Measurements from ENCODE around the gene MAML1. TPM values are rescaled to one million over a fixed set of nuclear protein-coding genes. Genes with fewer than 3 reads are reported as not detected.

The MAML1 gene
- total and polyA plus RNA-seq, 2 donors, result 10.5 to 13.3 TPM

DNA sequence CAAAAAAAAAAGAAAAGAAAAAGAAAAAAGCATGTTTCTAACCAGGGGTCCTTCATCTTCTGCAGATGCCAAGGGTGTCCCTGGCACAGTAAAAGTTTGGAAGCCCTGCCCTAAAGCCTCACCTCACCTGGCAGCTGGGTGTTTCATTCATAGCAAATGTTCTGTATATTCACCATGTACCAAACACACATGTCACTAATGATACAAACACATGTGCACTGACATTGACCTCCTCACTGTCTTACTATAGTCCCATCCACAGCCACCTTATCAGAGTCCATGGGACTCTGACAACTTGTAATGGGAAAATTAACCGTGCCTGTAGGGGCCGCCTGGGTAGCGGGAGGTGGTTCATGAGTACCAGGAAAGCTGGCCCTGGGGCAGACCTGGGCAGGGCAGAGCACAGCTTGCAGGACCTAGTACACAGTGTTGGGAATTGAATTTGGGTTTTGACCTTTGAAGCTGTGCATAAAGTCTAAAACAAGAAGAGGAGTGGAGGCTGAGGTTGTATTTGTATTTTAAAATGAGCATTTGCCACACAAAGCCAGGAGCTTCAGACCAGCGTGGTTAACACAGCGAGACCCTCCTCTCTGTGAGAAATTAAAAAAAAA lies 80.5 kb downstream of the MAML1 start:
- Histone ChIP-seq H3K4me3 (ENCODE audit: low read length in 2 of 2) (no peak overlapping the region), H3K4me1 (ENCODE audit: control insufficient read depth in 2 of 2, insufficient read depth in 2 of 2, low read length in 2 of 2) (peaks cover 0 to 4% of the 10 kb centered on the region in 2 donors), H3K27ac (ENCODE audit: low read depth in 1 of 2, low read length in 1 of 2) (no peak overlapping the region), H3K36me3 (ENCODE audit: control insufficient read depth in 2 of 2, insufficient read depth in 2 of 2, low read length in 1 of 2) (peaks cover 12 to 21% of the 10 kb centered on the region in 2 donors), H3K27me3 (ENCODE audit: control insufficient read depth in 2 of 2, insufficient read depth in 1 of 2, low read length in 1 of 2) (peaks cover 14 to 27% of the 10 kb centered on the region in 2 donors), H3K9me3 (ENCODE audit: control insufficient read depth in 2 of 2, insufficient read depth in 1 of 2, low read length in 1 of 2) (peaks cover 0 to 5% of the 10 kb centered on the region in 2 donors)
- WGBS, result 97% methylated on average over 5 of the region's 5 CpGs
- no peak for DNase-seq (ENCODE audit: low read depth in 6 of 9, low spot score in 9 of 9)

GRCh38 chr5:179814090-179814489 lies 81.5 kb downstream of the MAML1 start:
- H3K4me1 ChIP-seq (ENCODE audit: control insufficient read depth in 2 of 2, insufficient read depth in 2 of 2, low read length in 2 of 2), result peaks cover 0 to 13% of the 10 kb centered on the region in 2 donors
- H3K36me3 ChIP-seq (ENCODE audit: control insufficient read depth in 2 of 2, insufficient read depth in 2 of 2, low read length in 1 of 2), result peaks cover 12 to 21% of the 10 kb centered on the region in 2 donors
- H3K27ac ChIP-seq (ENCODE audit: low read depth in 1 of 2, low read length in 1 of 2), result no peak overlapping the region
- H3K4me3 ChIP-seq (ENCODE audit: low read length in 2 of 2), result no peak overlapping the region
- WGBS, result 94% methylated on average over 3 of the region's 3 CpGs
- DNase-seq (ENCODE audit: low read depth in 6 of 9, low spot score in 9 of 9), result no peak
- peaks cover 0 to 5% of the 10 kb centered on the region in 2 donors for H3K9me3 ChIP-seq (ENCODE audit: control insufficient read depth in 2 of 2, insufficient read depth in 1 of 2, low read length in 1 of 2)
- peaks cover 21 to 37% of the 10 kb centered on the region in 2 donors for H3K27me3 ChIP-seq (ENCODE audit: control insufficient read depth in 2 of 2, insufficient read depth in 1 of 2, low read length in 1 of 2)

DNA sequence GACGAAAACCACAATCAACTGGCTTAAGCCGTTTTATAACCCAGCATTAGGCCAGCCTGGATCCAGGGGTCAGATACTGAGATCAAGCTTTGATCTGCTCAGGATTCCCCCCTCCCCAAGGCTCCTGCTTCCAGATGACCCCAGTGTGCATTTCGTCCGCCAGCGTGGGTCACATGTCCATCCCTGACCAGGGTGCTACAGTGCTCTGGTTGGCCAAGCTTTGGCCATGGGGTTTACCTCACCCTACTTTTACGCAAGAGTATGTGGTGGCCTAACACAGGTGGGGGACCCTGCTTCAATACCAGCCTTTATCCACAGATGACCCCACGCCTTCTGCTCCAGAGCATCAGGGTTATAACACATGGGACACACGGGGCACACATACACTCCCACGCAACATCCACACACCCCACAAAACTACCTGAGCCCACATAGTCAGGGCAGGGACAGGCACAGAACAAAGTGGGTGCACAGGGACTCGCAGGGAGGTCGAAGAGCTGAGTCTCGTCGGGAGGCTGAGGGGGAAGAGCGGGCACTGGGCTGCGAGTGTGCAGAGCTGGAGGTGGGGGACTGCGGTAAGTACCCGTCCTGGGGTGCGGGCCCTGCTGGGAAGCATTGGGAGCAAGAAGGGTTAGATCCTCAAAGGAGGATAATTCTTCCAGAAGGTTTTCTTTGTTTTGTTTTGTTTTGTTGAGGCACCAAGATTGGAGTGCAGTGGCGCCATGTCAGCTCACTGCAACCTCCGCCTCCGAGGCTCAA lies 83.0 kb downstream of the MAML1 start:
- Histone ChIP-seq H3K4me1 (ENCODE audit: control insufficient read depth in 2 of 2, insufficient read depth in 2 of 2, low read length in 2 of 2) (peaks cover 7 to 29% of the 10 kb centered on the region in 2 donors), H3K36me3 (ENCODE audit: control insufficient read depth in 2 of 2, insufficient read depth in 2 of 2, low read length in 1 of 2) (peaks cover 12 to 21% of the 10 kb centered on the region in 2 donors), H3K27ac (ENCODE audit: low read depth in 1 of 2, low read length in 1 of 2) (no peak overlapping the region), H3K4me3 (ENCODE audit: low read length in 2 of 2) (no peak overlapping the region), H3K9me3 (ENCODE audit: control insufficient read depth in 2 of 2, insufficient read depth in 1 of 2, low read length in 1 of 2) (peaks cover 0 to 5% of the 10 kb centered on the region in 2 donors), H3K27me3 (ENCODE audit: control insufficient read depth in 2 of 2, insufficient read depth in 1 of 2, low read length in 1 of 2) (peaks cover 28 to 52% of the 10 kb centered on the region in 2 donors)
- 95% methylated on average over 21 of the region's 21 CpGs for WGBS
- no peak for DNase-seq (ENCODE audit: low read depth in 6 of 9, low spot score in 9 of 9)

DNA sequence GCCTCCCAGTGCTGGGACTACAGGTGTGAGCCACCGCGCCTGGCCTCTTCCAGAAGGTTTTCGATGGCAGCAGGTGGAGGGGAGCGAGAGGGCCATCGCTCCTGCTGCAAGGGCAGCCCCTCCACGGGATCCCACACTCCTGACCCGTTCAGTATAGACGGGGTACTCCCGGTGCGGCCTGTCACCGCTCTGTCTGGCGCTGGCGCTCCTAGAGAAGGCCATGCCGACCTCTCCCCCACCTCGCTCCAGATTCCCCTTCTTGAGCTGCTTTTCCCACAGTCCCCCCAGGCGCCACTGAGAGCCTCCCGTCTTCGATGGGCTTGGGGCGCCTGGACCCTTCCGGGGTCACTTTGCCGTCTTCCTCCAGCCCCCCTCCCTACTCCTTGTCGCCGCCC lies 83.8 kb downstream of the MAML1 start:
- WGBS, result 73% methylated on average over 23 of the region's 23 CpGs

GRCh38 chr5:179816796-179817469 lies 84.3 kb downstream of the MAML1 start:
- Histone ChIP-seq H3K36me3 (ENCODE audit: control insufficient read depth in 2 of 2, insufficient read depth in 2 of 2, low read length in 1 of 2) (peaks cover 6 to 20% of the 10 kb centered on the region in 2 donors), H3K27ac (ENCODE audit: low read depth in 1 of 2, low read length in 1 of 2) (no peak overlapping the region), H3K4me1 (ENCODE audit: control insufficient read depth in 2 of 2, insufficient read depth in 2 of 2, low read length in 2 of 2) (peaks cover 7 to 34% of the 10 kb centered on the region in 2 donors), H3K9me3 (ENCODE audit: control insufficient read depth in 2 of 2, insufficient read depth in 1 of 2, low read length in 1 of 2) (no peaks in the 10 kb centered on the region), H3K27me3 (ENCODE audit: control insufficient read depth in 2 of 2, insufficient read depth in 1 of 2, low read length in 1 of 2) (peaks cover 28 to 52% of the 10 kb centered on the region in 2 donors), H3K4me3 (ENCODE audit: low read length in 2 of 2) (peak overlapping the region in 1 of 2 donors; percentile 29)
- WGBS, result 4% methylated on average over 72 of the region's 72 CpGs
- DNase-seq (ENCODE audit: low read depth in 6 of 9, low spot score in 9 of 9), result no peak

More for the DNA sequence above, 83.8 kb downstream of the MAML1 start:
- Histone ChIP-seq H3K4me3 (ENCODE audit: low read length in 2 of 2) (peak overlapping the region in 1 of 2 donors; percentile 29), H3K4me1 (ENCODE audit: control insufficient read depth in 2 of 2, insufficient read depth in 2 of 2, low read length in 2 of 2) (peaks cover 7 to 29% of the 10 kb centered on the region in 2 donors), H3K27ac (ENCODE audit: low read depth in 1 of 2, low read length in 1 of 2) (no peak overlapping the region), H3K27me3 (ENCODE audit: control insufficient read depth in 2 of 2, insufficient read depth in 1 of 2, low read length in 1 of 2) (peaks cover 28 to 52% of the 10 kb centered on the region in 2 donors), H3K36me3 (ENCODE audit: control insufficient read depth in 2 of 2, insufficient read depth in 2 of 2, low read length in 1 of 2) (peaks cover 8 to 21% of the 10 kb centered on the region in 2 donors), H3K9me3 (ENCODE audit: control insufficient read depth in 2 of 2, insufficient read depth in 1 of 2, low read length in 1 of 2) (no peaks in the 10 kb centered on the region)
- no peak for DNase-seq (ENCODE audit: low read depth in 6 of 9, low spot score in 9 of 9)

DNA sequence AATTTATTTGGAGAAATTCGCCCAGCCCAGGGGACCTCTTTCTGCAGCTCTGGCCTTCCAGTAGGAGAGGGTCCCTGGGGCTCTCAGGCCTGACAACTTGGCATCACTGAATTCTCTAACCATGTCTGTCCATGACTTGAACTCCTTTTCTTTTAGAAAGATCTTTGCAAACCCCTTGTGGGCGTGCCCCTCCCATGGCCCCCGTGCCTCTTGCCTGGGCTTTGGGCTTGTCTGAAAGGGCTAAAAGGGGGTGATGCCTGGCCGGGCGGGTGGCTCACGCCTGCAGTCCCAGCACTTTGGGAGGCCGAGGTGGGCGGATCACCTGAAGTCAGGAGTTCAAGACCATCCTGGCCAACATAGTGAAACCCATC lies 84.8 kb downstream of the MAML1 start:
- Histone ChIP-seq H3K36me3 (ENCODE audit: control insufficient read depth in 2 of 2, insufficient read depth in 2 of 2, low read length in 1 of 2) (peaks cover 2 to 15% of the 10 kb centered on the region in 2 donors), H3K27me3 (ENCODE audit: control insufficient read depth in 2 of 2, insufficient read depth in 1 of 2, low read length in 1 of 2) (peaks cover 28 to 52% of the 10 kb centered on the region in 2 donors), H3K4me3 (ENCODE audit: low read length in 2 of 2) (no peak overlapping the region), H3K9me3 (ENCODE audit: control insufficient read depth in 2 of 2, insufficient read depth in 1 of 2, low read length in 1 of 2) (no peaks in the 10 kb centered on the region), H3K27ac (ENCODE audit: low read depth in 1 of 2, low read length in 1 of 2) (no peak overlapping the region), H3K4me1 (ENCODE audit: control insufficient read depth in 2 of 2, insufficient read depth in 2 of 2, low read length in 2 of 2) (peaks cover 12 to 39% of the 10 kb centered on the region in 2 donors)
- 95% methylated on average over 8 of the region's 8 CpGs for WGBS
- no peak for DNase-seq (ENCODE audit: low read depth in 6 of 9, low spot score in 9 of 9)

GRCh38 chr5:179817890-179818745 lies 85.5 kb downstream of the MAML1 start:
- Histone ChIP-seq H3K4me1 (ENCODE audit: control insufficient read depth in 2 of 2, insufficient read depth in 2 of 2, low read length in 2 of 2) (peaks cover 15 to 42% of the 10 kb centered on the region in 2 donors), H3K4me3 (ENCODE audit: low read length in 2 of 2) (peak overlapping the region in 1 of 2 donors; percentile 2), H3K27ac (ENCODE audit: low read depth in 1 of 2, low read length in 1 of 2) (peak overlapping the region; percentile 55 to 66), H3K27me3 (ENCODE audit: control insufficient read depth in 2 of 2, insufficient read depth in 1 of 2, low read length in 1 of 2) (peaks cover 28 to 52% of the 10 kb centered on the region in 2 donors), H3K9me3 (ENCODE audit: control insufficient read depth in 2 of 2, insufficient read depth in 1 of 2, low read length in 1 of 2) (no peaks in the 10 kb centered on the region), H3K36me3 (ENCODE audit: control insufficient read depth in 2 of 2, insufficient read depth in 2 of 2, low read length in 1 of 2) (peaks cover 2 to 10% of the 10 kb centered on the region in 2 donors)
- WGBS, result 89% methylated on average over 14 of the region's 14 CpGs
- no peak for DNase-seq (ENCODE audit: low read depth in 6 of 9, low spot score in 9 of 9)

- Histone ChIP-seq H3K9me3 (ENCODE audit: control insufficient read depth in 2 of 2, insufficient read depth in 1 of 2, low read length in 1 of 2) (no peaks in the 10 kb centered on the region), H3K27ac (ENCODE audit: low read depth in 1 of 2, low read length in 1 of 2) (peak overlapping the region; percentile 55 to 89), H3K27me3 (ENCODE audit: control insufficient read depth in 2 of 2, insufficient read depth in 1 of 2, low read length in 1 of 2) (peaks cover 28 to 52% of the 10 kb centered on the region in 2 donors), H3K36me3 (ENCODE audit: control insufficient read depth in 2 of 2, insufficient read depth in 2 of 2, low read length in 1 of 2) (peaks cover 6 to 13% of the 10 kb centered on the region in 2 donors), H3K4me1 (ENCODE audit: control insufficient read depth in 2 of 2, insufficient read depth in 2 of 2, low read length in 2 of 2) (peaks cover 15 to 42% of the 10 kb centered on the region in 2 donors), H3K4me3 (ENCODE audit: low read length in 2 of 2) (peak overlapping the region; percentile 2 to 26)
- DNase-seq (ENCODE audit: low read depth in 6 of 9, low spot score in 9 of 9), result peak in 3 of 9 donors; percentile 51 to 72 (median 63)
- WGBS, result 8% methylated on average over 35 of the region's 35 CpGs
These were observed 86.2 kb downstream of the MAML1 start for GRCh38 chr5:179818746-179819295.

Data from thymus (tissue), 11 donors.